ENCODE data around the gene TOR1AIP2. TPM values are rescaled to one million over a fixed set of nuclear protein-coding genes. Genes with fewer than 3 reads are reported as not detected.

The TOR1AIP2 gene
- total RNA-seq, 1 experiment from 2014 or later, result 73.9 TPM

DNA sequence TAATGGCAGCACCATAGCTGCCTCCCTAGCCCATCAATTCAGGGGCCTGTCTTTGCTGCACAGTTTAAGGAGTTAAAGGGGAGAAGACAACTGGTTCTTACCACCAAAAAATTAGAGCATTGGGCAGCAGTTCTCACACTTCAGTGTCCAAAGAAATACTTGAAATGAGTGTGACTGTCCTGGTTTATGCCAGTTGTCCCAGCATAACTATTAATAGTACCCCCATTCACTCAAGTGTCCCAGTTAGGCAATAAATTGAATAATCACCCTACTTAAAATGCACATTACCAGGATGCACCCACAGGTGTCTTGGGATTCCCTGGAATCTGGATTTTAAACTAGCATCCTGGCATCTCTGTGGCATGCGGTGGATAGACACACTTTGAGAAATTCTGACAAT lies 83.5 kb downstream of the TOR1AIP2 start:
- Histone ChIP-seq H3K9ac (ENCODE audit: extremely low read depth, insufficient read length, low read length) (no peak overlapping the region), H2AFZ (ENCODE audit: low read length) (no peak overlapping the region), H2AK5ac (ENCODE audit: insufficient read length, low read length) (no peak overlapping the region), H3T11ph (ENCODE audit: low read length) (no peak overlapping the region), H2BK120ac (ENCODE audit: low read depth, low read length, poor library complexity, severe bottlenecking) (no peak overlapping the region), H3K4me1 (ENCODE audit: insufficient read depth, low read length) (no peaks in the 10 kb centered on the region), H3K56ac (ENCODE audit: insufficient read length, low read depth, low read length) (no peak overlapping the region), H2BK12ac (ENCODE audit: insufficient read length, low read depth, low read length) (no peak overlapping the region), H2BK5ac (ENCODE audit: insufficient read length, low read length) (no peak overlapping the region), H3K23ac (ENCODE audit: insufficient read length, low read depth, low read length) (no peak overlapping the region), H3K27me3 (ENCODE audit: insufficient read depth, low read length) (no peaks in the 10 kb centered on the region), H3K4ac (ENCODE audit: low read depth, low read length) (no peak overlapping the region), H3K27ac (ENCODE audit: insufficient read length, low read depth, low read length) (no peak overlapping the region), H4K5ac (ENCODE audit: insufficient read length, low read depth, low read length) (no peak overlapping the region), H3K18ac (ENCODE audit: insufficient read length, low read depth, low read length) (no peak overlapping the region), H3K14ac (ENCODE audit: insufficient read depth, low read length) (no peak overlapping the region; the same call in 1 of the 2 replicates), H4K20me1 (ENCODE audit: control insufficient read depth, insufficient read depth, insufficient read length) (no peaks in the 10 kb centered on the region), H2BK20ac (ENCODE audit: low read depth, low read length, poor library complexity, severe bottlenecking) (no peak overlapping the region), H3K79me2 (ENCODE audit: insufficient read depth, low read length) (no peaks in the 10 kb centered on the region), H3K4me2 (ENCODE audit: insufficient read depth, insufficient read length, low read length) (no peak overlapping the region), H3K9me3 (ENCODE audit: control insufficient read depth, low read depth, low read length) (no peaks in the 10 kb centered on the region), H2BK15ac (ENCODE audit: low read depth, low read length) (no peak overlapping the region), H4K8ac (replicated peaks; ENCODE audit: insufficient read length, low read depth, low read length) (no peak overlapping the region), H3K79me1 (ENCODE audit: insufficient read depth, low read depth, low read length, poor library complexity, severe bottlenecking) (no peaks in the 10 kb centered on the region), H3K23me2 (ENCODE audit: insufficient read length, low read depth, low read length, poor library complexity, severe bottlenecking) (no peaks in the 10 kb centered on the region), H4K91ac (ENCODE audit: insufficient read length, low read depth, low read length) (no peak overlapping the region)
- Mint-ChIP-seq H3K27ac (no peak overlapping the region; a peak in 1 of 7 replicates), H3K36me3 (ENCODE audit: insufficient read depth in 1 of 3, low read depth in 3 of 3) (no peaks in the 10 kb centered on the region; a peak in 1 of 7 replicates), H3K4me1 (peaks cover 11% of the 10 kb centered on the region in 2 experiments), H3K4me3 (no peak overlapping the region), H3K9me3 (peaks cover 0 to 3% of the 10 kb centered on the region in 2 experiments; a peak in 2 of 5 replicates), H3K27me3 (ENCODE audit: low read depth) (peaks cover 3% of the 10 kb centered on the region; the same call in 1 of the 2 replicates)
- no peak for DNase-seq
- TF ChIP-seq, protein P1, sequence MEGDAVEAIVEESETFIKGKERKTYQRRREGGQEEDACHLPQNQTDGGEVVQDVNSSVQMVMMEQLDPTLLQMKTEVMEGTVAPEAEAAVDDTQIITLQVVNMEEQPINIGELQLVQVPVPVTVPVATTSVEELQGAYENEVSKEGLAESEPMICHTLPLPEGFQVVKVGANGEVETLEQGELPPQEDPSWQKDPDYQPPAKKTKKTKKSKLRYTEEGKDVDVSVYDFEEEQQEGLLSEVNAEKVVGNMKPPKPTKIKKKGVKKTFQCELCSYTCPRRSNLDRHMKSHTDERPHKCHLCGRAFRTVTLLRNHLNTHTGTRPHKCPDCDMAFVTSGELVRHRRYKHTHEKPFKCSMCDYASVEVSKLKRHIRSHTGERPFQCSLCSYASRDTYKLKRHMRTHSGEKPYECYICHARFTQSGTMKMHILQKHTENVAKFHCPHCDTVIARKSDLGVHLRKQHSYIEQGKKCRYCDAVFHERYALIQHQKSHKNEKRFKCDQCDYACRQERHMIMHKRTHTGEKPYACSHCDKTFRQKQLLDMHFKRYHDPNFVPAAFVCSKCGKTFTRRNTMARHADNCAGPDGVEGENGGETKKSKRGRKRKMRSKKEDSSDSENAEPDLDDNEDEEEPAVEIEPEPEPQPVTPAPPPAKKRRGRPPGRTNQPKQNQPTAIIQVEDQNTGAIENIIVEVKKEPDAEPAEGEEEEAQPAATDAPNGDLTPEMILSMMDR (conservative IDR thresholded peaks at IDR 0.05), result no peak
- WGBS (ENCODE audit: extremely low coverage, insufficient read length, low lambda C conversion rate), result no CpG with 5 or more reads among the region's 1 CpG

Data from H9 (cell line).